ENCODE measurements around the gene TNFAIP2. TPM values are rescaled to one million over a fixed set of nuclear protein-coding genes. Genes with fewer than 3 reads are reported as not detected.

The TNFAIP2 gene
- total and polyA plus RNA-seq, 9 of the 15 experiments (the other 6 are each of a cell fraction or from before 2014, with no cell fraction given) = 22.6 to 68.6 (median 44.6) TPM

GRCh38 chr14:103133210-103134140 is 10.2 kb downstream of the TNFAIP2 start:
- Histone ChIP-seq H4K20me1 (replicated peaks; ENCODE audit: control insufficient read depth, insufficient read depth, low read length) (no peaks in the 10 kb centered on the region), H3K9ac (ENCODE audit: insufficient read depth in 1 of 2, low read depth in 2 of 2, low read length in 2 of 2) (peak overlapping the region in 1 of 2 experiments; percentile 35; a peak in 2 of 4 replicates), H3K9me3 (replicated peaks; ENCODE audit: control insufficient read depth, insufficient read depth, low read depth, low read length) (no peaks in the 10 kb centered on the region), H3K4me3 (no peak overlapping the region), H3K36me3 (ENCODE audit: control insufficient read depth, insufficient read depth, low read length) (peaks cover 62% of the 10 kb centered on the region; the same call in 2 of the 3 replicates), H2AFZ (ENCODE audit: low read depth, low read length) (no peak overlapping the region), H3K27ac (ENCODE audit: extremely low read depth, low read depth, low read length) (no peak overlapping the region), H3K9me1 (ENCODE audit: control insufficient read depth, insufficient read depth, low read length) (no peaks in the 10 kb centered on the region), H3K79me2 (ENCODE audit: control insufficient read depth, insufficient read depth, low read length) (no peaks in the 10 kb centered on the region), H3K27me3 (ENCODE audit: control insufficient read depth in 2 of 2, insufficient read depth in 2 of 2, low read length in 2 of 2) (no peaks in the 10 kb centered on the region), H3K4me1 (replicated peaks in 1 of 2; ENCODE audit: control insufficient read depth in 2 of 2, insufficient read depth in 2 of 2, low read length in 2 of 2) (peaks cover 14 to 41% of the 10 kb centered on the region in 2 experiments; a peak in 4 of 5 replicates), H3K4me2 (ENCODE audit: insufficient read depth, low read length) (no peak overlapping the region)
- POLR2A ChIA-PET = interaction anchor here (0.5 to 0.7 kb wide), 2 partner anchors 9 to 23 kb away, joined by 3 read pairs; no protein-coding TSS in a partner anchor
- intact Hi-C loops (cut with micrococcal nuclease) (no loop called here), in situ Hi-C loops (cut with MboI) (no loop called here)
- DNase-seq (ENCODE audit: extremely low read depth in 1 of 4, low spot score in 3 of 4) (no peak), ATAC-seq (no peak), FAIRE-seq (no peak)
- CTCF ChIA-PET (ENCODE audit: low intra/inter-chr PET ratio) = no interaction called here
- 92% methylated on average over 13 of the region's 25 CpGs for WGBS (ENCODE audit: insufficient coverage, low coverage, missing lambda C conversion rate)
- no TSS peak for BruUV-seq (replicated peaks)
- no peak for TF ChIP-seq ZNF121 (CRISPR knock-in tag; conservative IDR thresholded peaks at IDR 0.05)
- no peak for TF ChIP-seq FOXA1 (IDR thresholded peaks at IDR 0.05; ENCODE audit: borderline replicate concordance)
- no peak for TF ChIP-seq MED1 (CRISPR knock-in tag; IDR thresholded peaks at IDR 0.05; ENCODE audit: borderline replicate concordance)
- no peak for TF ChIP-seq GTF2A2 (tag; IDR thresholded peaks at IDR 0.05)
- no peak for TF ChIP-seq PREB (CRISPR knock-in tag; IDR thresholded peaks at IDR 0.05)
- TF ChIP-seq ELK1 (CRISPR knock-in tag; IDR thresholded peaks at IDR 0.05) = no peak
- no peak for TF ChIP-seq ZNF133 (CRISPR knock-in tag; IDR thresholded peaks at IDR 0.05)
- TF ChIP-seq ZNF282 (CRISPR knock-in tag; IDR thresholded peaks at IDR 0.05) = no peak
- no peak for TF ChIP-seq HDAC3 (IDR thresholded peaks at IDR 0.05; ENCODE audit: borderline replicate concordance, partially characterized antibody)
- no peak for TF ChIP-seq HMGN3 (IDR thresholded peaks at IDR 0.05; ENCODE audit: borderline replicate concordance, extremely low read depth, insufficient read length, low read depth, low read length)
- no peak for TF ChIP-seq ZHX1 (conservative IDR thresholded peaks at IDR 0.05; ENCODE audit: low read length)
- no peak for TF ChIP-seq JUNB (CRISPR knock-in tag; conservative IDR thresholded peaks at IDR 0.05)
- no peak for TF ChIP-seq SIN3B (IDR thresholded peaks at IDR 0.05; ENCODE audit: low read depth)
- no peak for TF ChIP-seq ZNF77 (CRISPR knock-in tag; IDR thresholded peaks at IDR 0.05)
- no peak for TF ChIP-seq MAFG (tag; conservative IDR thresholded peaks at IDR 0.05)
- no peak for TF ChIP-seq SAP30 (IDR thresholded peaks at IDR 0.05; ENCODE audit: borderline replicate concordance, insufficient read depth, low read depth, low read length, poor library complexity, severe bottlenecking)
- TF ChIP-seq SAFB2 (IDR thresholded peaks at IDR 0.05; ENCODE audit: borderline replicate concordance, low read depth, low read length, severe bottlenecking) = no peak

Data from K562 (cell line).